Activated naive CD4-positive, alpha-beta T cell treated with Interleukin-2 at 50 U/mL for 16 hours (primary cell): ENCODE results near the gene CRKL.

ENCODE experiments used
- DNase-seq: peaks from one replicate; pipeline ENCODE4 v3.0.0-alpha.2; 2020

Gene CRKL

DNA sequence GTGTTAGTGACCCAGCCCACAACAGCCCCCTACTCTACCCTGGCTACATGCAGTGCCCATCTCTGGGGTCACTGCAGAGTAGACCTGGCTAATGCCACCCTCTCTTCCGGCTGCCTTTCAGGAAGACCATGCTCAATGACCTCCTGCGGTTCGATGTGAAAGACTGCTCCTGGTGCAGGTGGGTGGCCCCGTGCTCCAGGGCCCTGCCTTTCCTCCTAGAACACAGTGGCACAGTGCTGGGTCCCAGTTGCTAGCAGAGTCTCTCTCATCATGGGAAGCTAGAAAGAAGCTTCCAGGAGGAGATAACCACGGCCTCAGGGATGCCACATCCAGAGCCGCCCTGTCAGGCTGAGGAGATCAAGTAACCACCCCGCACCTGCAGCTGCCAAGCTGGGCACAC lies 68.5 kb downstream of the CRKL start:
- no peak for DNase-seq

- DNase-seq: no peak
These were observed 69.2 kb downstream of the CRKL start for GRCh38 chr22:20986365-20986764.

DNA sequence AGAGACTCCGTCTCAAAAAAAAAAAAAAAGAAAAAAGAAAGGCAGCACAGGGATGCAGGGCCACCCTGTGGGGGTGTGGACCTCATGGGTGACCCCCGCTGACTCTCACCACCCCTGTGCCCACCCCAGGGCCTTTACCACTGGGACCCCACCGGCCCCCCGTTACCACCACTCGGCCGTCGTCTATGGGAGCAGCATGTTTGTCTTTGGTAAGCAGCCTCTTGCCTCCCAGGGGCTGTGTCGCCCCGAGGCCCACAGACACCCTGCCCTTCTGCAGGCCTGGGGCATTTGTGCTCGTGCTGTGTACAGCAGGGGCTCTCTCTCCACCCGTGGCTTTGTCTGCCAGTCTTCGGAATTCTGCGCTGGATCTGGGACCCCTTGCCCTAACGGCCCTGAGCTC lies 70.2 kb downstream of the CRKL start:
- no peak for DNase-seq

DNA sequence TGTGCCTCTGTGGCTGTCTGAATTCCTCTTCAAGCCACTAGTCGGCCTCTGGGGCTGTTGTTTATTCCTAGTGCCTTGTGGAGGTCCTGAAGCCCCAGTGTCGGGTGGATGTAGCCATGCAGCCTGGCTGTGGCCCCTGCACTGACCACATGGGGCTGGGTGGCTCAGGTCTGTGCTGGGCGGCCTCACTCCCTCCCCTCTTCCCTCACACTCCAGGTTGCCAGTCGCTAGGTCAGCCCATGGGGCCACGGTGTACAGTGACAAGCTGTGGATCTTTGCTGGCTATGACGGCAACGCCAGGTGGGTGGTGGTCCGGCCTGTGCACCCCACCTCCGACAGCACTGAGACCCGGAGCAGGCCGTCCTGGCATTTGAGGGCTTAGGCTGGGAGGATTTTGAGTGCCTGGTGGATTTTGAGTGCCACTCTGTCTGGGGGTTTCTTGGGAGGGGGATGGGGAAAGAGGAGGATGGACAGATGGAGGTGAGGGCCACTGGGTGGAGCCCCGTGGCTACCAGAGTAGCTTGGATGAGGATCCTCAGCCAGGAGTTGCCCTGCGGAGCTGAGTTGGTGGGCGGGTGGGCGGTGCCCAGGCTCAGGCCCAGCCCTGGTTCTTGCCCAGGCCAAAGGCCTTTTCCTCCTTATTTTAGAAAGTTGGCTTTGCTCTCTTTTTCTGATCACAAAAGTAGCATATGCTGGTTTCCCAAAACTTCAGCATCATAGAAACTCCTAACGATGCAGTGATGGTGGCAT lies 71.5 kb downstream of the CRKL start:
- DNase-seq: no peak

- DNase-seq: no peak
These were observed 72.3 kb downstream of the CRKL start for GRCh38 chr22:20989323-20990138.

- DNase-seq: no peak
These were observed 73.3 kb downstream of the CRKL start for GRCh38 chr22:20990184-20991180.

DNA sequence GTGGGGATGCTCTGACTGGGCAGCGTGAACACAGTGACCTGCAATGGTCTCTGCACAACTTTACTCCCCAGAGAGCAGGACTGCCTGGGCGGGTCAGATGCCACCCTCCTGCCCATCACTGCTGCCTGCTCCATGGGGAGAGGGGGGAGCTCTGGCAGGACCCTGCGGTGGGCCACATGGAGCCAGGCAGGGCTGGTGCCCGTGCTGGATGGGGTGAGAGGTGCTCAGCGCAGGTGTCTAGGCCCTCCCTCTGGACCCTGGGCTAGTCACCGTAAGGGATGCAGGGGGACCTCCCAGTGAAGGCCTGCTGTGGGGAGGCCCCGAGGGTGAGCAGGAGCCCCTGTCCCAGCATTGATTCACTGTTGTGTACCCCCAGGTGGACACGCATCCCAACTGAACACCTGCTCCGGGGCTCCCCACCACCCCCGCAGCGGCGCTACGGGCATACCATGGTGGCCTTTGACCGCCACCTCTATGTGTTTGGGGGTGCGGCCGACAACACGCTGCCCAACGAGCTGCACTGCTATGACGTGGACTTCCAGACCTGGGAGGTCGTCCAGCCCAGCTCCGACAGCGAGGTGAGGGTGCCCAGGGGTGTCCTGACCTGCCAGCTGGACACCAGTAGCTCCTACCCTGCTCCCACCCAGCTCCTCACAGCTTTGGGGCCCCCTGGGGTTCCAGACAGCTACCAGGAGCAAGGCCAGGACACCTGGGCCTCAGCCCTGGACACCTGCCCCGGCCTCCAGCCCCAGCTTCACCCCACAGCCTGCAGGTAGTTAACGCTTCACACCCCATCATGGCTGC lies 74.2 kb downstream of the CRKL start:
- DNase-seq: no peak

- DNase-seq: no peak
These were observed 74.8 kb downstream of the CRKL start for GRCh38 chr22:20992056-20992442.

- DNase-seq: no peak
These were observed 75.5 kb downstream of the CRKL start for GRCh38 chr22:20992456-20993303.

DNA sequence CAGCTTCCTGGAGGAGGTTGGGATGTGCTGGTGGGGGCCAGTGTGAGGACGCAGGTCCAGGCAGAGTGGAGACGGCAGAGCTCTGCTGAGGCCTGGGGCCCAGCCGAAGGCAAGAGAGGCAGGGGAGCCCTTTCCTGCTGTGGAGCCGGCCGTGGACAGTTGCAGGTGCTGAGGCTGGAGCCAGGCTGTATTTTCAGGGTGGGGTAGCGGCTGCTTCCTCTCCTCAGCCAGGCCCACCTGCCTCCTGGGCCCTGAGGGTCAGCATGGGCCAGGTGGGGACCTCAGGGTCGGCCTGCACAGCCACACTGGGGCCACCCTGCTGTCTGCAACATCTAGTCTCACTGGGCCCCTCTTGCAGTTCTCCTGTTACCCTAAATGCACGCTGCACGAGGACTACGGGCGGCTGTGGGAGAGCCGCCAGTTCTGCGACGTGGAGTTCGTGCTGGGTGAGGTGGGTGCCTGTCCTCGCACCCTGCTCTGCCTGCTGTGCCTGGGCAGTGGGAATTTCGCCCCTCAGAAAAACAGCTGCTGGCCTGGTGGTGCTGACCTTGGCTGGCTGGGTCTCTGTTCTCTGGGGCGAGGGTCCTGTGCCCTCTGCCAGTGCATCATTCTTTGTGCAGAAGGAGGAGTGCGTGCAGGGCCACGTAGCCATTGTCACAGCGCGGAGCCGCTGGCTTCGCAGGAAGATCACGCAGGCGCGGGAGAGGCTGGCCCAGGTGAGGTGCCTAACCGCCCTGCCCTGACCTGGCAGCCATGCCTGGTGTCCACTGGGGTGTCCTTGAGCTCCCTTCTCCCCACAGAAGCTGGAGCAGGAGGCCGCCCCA lies 76.3 kb downstream of the CRKL start:
- no peak for DNase-seq

GRCh38 chr22:20994128-20994901 lies 77.1 kb downstream of the CRKL start:
- no peak for DNase-seq

DNA sequence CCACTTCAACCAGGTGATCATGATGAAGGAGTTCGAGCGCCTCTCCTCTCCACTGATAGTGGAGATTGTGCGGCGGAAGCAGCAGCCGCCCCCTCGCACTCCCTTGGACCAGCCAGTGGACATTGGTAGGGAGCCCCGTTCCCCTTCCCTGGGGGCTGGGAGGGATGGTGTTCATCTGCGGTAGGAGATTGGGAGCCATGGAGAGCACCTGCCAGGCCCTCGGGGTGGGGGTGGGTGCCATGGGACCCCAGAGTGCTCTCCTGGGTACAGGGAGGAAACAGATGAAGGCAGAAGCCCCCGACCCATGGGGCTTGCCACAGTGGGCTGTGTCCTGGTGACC lies 77.7 kb downstream of the CRKL start:
- DNase-seq: no peak

DNA sequence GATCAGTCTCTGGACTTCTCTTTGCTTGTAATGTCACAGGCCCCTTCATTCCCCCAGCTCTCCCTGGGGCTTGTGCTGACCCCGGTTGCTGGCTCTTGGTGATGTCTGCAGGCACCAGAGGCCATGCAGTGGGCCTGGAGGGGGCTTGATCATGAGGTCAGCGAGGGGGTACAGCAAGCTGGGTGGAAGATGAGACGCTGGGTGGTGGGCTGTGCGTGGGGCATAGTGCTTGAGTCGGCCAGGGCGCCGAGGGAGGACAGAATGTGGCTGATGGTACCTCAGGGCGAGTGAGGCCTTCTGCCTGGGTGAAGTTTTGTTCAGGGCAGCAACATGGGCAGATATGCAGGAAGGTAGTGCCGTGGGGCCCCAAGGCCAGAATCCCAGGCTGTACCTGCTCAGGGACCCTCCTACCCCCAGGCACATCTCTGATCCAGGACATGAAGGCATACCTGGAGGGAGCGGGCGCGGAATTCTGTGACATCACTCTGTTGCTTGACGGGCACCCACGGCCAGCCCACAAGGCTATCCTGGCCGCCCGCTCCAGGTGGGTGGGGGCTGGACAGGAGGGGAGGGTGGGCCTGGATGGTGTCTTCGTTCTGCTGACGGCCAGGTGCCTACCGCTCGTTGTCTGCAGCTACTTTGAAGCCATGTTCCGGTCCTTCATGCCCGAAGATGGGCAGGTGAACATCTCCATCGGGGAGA lies 78.3 kb downstream of the CRKL start:
- DNase-seq: no peak

- DNase-seq: no peak
These were observed 78.8 kb downstream of the CRKL start for GRCh38 chr22:20996031-20996410.

- no peak for DNase-seq
These were observed 79.7 kb downstream of the CRKL start for GRCh38 chr22:20996598-20997535.

- DNase-seq: no peak
These were observed 80.5 kb downstream of the CRKL start for GRCh38 chr22:20997536-20998257.
